Mucosa of stomach (tissue), 1 donor: ENCODE measurements around the gene TMEM135.

Source experiments
- H3K27me3 ChIP-seq: one replicate; pipeline ENCODE4 v1.7.0; 2013; ENCODE audit warnings: mild to moderate bottlenecking, low read length; ENCODE audit not compliant: control insufficient read depth, insufficient read depth
- H3K36me3 ChIP-seq: one replicate; pipeline ENCODE4 v1.7.0; 2013; ENCODE audit warnings: low read length; ENCODE audit not compliant: control insufficient read depth, insufficient read depth
- H3K4me1 ChIP-seq: one replicate; pipeline ENCODE4 v1.7.0; 2013; ENCODE audit warnings: mild to moderate bottlenecking, low read length; ENCODE audit not compliant: control insufficient read depth, insufficient read depth
- H3K4me3 ChIP-seq: one replicate; pipeline ENCODE4 v1.7.0; 2013; ENCODE audit warnings: low read length
- H3K9ac ChIP-seq: one replicate; pipeline ENCODE4 v1.7.0; 2013; ENCODE audit warnings: mild to moderate bottlenecking, low read length, moderate library complexity
- H3K9me3 ChIP-seq: one replicate; pipeline ENCODE4 v1.7.0; 2013; ENCODE audit warnings: mild to moderate bottlenecking, low read length, moderate library complexity; ENCODE audit not compliant: control insufficient read depth
- donor health status: Pancreatic carcinoma.

The TMEM135 gene

DNA sequence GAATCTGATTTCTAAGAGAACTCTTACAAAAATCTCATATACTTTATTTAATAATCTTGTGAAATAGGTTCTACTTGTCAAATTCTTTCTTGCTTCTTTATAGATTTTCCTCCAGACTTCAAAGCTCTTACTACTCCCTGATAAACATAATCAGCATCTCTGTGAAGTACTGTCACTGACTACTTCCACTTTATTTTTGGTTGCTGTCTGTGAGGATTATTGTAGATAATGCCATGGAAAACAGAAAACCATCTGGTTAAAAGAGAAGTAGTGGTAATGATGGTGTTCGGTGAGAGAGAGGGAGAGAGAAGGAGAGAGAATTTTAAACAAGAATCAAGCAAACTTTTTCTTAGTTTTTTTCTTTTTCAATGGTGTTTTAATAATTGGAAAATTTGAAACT lies 152.3 kb downstream of the TMEM135 start:
- no peaks in the 10 kb centered on the region for H3K9me3 ChIP-seq
- no peaks in the 10 kb centered on the region for H3K36me3 ChIP-seq
- H3K4me3 ChIP-seq: no peak overlapping the region
- no peaks in the 10 kb centered on the region for H3K27me3 ChIP-seq
- H3K9ac ChIP-seq: no peak overlapping the region
- H3K4me1 ChIP-seq: no peaks in the 10 kb centered on the region

DNA sequence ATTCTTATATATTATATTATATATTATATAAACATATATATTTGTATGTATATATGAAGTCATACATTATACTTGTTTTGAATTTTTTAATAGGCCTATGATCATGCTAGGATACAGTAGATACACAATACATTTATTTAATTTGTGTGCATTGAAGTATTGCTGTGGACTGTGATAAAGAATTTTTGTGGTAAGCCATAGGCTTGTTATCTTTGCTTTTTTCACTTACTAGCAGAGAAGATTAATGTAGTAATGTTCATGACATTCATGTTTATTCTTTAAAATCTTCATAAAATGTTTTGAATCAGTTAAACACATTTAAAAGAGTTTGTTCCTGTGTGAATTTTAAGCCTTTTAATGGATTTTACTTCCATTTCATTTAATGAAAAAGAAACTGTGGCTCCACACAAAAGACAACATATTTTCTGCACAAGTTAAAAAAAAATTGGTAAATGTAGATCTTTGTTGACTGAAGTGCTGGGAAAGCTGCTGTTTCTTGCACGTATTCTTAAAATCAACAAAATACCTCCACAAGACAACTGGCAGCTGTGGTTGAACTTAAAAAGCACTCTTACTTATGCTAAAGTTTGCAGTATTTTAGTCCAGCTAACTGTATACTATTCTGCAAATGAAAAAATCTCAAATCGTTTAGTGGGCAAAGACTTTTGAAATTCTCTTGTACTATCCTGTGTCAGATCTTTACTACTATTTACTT lies 156.2 kb downstream of the TMEM135 start:
- H3K4me3 ChIP-seq: no peak overlapping the region
- H3K36me3 ChIP-seq: no peaks in the 10 kb centered on the region

DNA sequence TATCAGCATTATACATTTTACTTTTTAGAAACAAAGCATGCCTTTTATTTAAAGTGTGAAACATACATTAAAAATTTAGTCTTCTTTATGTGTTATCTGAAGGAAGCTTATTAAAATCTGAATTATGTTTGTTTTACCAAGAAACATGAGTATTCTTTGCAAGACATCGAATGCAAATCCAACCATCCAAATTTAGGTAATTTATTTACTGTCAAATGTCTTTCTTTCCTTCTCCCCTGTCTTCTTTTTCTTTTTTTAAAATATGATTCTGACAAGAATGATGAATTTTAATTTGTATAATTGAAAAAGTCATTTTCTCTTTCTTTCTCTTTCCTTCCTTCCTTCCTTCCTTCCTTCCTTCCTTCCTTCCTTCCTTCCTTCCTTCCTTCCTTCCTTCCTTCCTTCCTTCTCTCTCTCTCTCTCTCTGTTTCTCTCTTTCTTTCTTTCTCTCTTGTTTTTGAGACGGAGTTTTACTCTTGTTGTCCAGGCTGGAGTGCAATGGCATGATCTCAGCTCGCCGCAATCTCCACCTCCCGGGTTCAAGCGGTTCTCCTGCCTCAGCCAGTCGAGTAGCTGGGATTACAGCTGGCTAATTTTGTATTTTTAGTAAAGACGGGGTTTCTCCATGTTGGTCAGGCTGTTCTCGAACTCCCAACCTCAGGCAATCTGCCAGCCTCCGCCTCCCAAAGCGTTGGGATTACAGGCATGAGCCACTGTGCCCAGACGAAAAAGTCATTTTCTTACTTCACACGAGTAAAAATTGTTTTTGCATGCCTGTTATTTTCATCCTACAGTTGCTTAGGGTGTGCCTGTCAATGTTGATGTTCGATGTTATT lies 157.5 kb downstream of the TMEM135 start:
- no peak overlapping the region for H3K9ac ChIP-seq
- H3K4me1 ChIP-seq: no peaks in the 10 kb centered on the region
- H3K27me3 ChIP-seq: no peaks in the 10 kb centered on the region
- H3K4me3 ChIP-seq: no peak overlapping the region
- H3K9me3 ChIP-seq: no peaks in the 10 kb centered on the region
- H3K36me3 ChIP-seq: no peaks in the 10 kb centered on the region

More for the DNA sequence above, 156.2 kb downstream of the TMEM135 start:
- H3K4me1 ChIP-seq: no peaks in the 10 kb centered on the region
- no peak overlapping the region for H3K9ac ChIP-seq
- H3K9me3 ChIP-seq: no peaks in the 10 kb centered on the region
- H3K27me3 ChIP-seq: no peaks in the 10 kb centered on the region

DNA sequence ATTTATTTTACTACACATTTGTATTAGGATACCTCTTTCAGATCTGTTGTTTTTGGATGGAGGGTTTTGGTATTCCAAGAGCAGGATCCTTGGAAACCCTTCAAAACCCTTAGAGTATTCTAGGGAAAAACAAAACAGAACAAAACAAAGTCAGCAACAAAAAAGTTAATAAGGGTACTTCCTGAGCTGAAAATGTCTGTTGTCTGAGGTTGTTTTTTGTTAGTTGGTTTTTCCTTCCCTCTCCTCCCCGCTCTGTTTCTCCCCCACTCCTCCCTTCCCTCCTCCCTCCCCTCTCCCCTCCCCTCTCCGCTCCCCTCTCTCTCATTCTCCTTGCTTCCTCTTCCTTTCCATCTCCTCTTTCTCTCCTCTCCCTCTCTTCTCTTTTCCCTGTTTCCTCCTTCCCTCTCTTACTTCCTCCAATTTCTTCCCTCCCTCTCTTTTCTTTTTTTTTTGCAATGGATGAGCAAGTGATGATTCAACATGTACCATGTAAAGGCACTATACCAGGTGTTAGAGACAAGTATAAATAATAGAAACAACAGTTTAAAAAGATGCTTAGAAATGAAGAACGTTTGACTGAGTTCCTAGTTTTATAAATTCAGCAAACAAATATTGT lies 160.6 kb downstream of the TMEM135 start:
- no peaks in the 10 kb centered on the region for H3K9me3 ChIP-seq
- H3K4me3 ChIP-seq: no peak overlapping the region
- H3K27me3 ChIP-seq: no peaks in the 10 kb centered on the region
- no peaks in the 10 kb centered on the region for H3K36me3 ChIP-seq
- no peak overlapping the region for H3K9ac ChIP-seq
- H3K4me1 ChIP-seq: no peaks in the 10 kb centered on the region

DNA sequence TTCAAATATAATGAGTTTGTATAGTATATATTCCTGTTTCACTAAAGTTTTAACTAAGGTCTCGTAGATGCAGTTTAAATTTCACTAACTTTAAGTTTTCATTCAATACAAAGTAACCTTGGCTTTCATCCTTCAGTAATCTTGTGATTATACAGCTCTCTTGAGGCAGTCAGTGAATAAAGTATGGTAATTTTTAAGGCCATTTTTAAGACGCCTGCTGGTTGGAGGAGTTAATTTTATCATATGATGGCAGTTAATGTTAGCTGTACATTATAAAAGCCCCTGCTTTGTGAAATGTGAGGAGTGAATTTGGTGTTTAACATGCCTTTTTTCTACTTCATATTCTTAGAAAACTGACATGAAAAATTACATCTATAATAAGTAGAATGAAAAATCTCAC lies 163.6 kb downstream of the TMEM135 start:
- H3K9ac ChIP-seq: no peak overlapping the region
- H3K36me3 ChIP-seq: no peaks in the 10 kb centered on the region
- no peaks in the 10 kb centered on the region for H3K4me1 ChIP-seq
- no peaks in the 10 kb centered on the region for H3K9me3 ChIP-seq
- H3K27me3 ChIP-seq: no peaks in the 10 kb centered on the region
- H3K4me3 ChIP-seq: no peak overlapping the region

DNA sequence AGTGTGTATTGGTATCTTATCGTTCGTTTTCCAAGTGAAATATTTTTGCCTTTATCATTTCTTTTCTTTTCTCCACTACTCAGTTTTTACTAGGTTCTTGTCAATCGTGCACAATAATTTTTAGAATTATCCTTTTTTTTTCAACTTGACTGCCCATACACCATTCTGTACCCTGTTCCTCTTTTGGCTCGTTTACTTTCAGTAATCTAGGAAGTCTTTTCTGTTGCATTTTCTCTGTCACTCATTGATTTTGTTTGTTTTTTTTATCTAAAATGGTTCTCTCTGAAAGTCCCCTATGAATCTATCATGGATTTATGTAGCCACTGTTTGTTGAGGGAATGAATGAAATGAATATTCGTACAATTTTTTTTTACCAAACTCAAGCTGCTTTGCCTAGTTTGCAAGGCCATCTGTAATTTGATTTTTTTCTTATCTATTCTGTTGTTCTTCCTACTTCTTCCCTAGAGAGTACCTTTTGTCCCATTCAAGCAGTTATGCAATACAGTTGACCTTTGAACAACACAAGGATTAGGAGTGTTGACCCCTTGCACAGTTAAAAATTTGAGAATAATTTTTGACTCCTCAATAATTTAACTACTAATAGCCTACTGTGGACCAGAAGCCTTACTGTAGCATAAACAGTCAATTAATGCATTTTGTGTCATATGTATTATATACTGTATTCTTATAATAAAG lies 166.3 kb downstream of the TMEM135 start:
- no peak overlapping the region for H3K4me3 ChIP-seq
- no peaks in the 10 kb centered on the region for H3K27me3 ChIP-seq
- no peaks in the 10 kb centered on the region for H3K9me3 ChIP-seq
- no peak overlapping the region for H3K9ac ChIP-seq
- no peaks in the 10 kb centered on the region for H3K4me1 ChIP-seq
- no peaks in the 10 kb centered on the region for H3K36me3 ChIP-seq

DNA sequence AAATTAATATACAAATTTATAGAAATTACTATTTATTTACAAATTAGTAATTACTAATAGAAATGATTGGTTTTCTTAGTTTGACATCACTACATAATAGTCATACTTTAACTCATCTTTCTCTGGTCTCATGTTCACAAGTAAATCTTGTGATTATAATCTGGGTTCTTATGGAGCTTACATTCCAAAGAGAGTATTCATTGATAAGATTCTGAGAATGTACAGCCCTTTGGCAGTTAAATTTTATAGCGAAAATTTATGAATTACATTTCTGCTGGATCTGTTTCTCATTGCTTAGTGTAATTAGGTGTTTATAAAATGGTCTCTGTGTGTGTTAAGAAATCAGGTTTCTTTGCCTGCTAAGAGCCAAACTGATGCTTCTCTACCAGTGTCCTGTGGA lies 175.2 kb downstream of the TMEM135 start:
- no peaks in the 10 kb centered on the region for H3K9me3 ChIP-seq

DNA sequence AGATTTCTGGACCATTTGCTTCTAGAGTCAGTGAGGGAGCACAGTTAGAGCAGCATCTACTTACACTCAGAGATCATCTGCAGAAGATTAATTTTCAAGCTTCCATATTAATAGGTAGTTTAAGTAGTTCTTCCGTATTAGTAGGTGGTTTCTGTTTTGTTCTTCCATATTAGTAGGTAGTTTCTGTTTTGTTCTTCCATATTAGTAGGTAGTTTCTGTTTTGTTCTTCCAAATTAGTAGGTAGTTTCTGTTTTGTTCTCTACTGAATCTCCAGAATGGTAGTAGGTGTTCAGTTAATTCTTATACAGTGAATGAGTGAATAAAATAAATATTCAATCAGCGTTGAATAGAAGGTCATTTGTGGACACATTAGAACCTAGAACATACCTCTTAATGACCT lies 175.7 kb downstream of the TMEM135 start:
- H3K4me3 ChIP-seq: no peak overlapping the region
- H3K9ac ChIP-seq: no peak overlapping the region
- H3K4me1 ChIP-seq: no peaks in the 10 kb centered on the region
- no peaks in the 10 kb centered on the region for H3K27me3 ChIP-seq
- no peaks in the 10 kb centered on the region for H3K36me3 ChIP-seq
- H3K9me3 ChIP-seq: no peaks in the 10 kb centered on the region

More for the DNA sequence above, 175.2 kb downstream of the TMEM135 start:
- Histone ChIP-seq H3K4me3 (no peak overlapping the region), H3K27me3 (no peaks in the 10 kb centered on the region), H3K36me3 (no peaks in the 10 kb centered on the region), H3K4me1 (no peaks in the 10 kb centered on the region), H3K9ac (no peak overlapping the region)

DNA sequence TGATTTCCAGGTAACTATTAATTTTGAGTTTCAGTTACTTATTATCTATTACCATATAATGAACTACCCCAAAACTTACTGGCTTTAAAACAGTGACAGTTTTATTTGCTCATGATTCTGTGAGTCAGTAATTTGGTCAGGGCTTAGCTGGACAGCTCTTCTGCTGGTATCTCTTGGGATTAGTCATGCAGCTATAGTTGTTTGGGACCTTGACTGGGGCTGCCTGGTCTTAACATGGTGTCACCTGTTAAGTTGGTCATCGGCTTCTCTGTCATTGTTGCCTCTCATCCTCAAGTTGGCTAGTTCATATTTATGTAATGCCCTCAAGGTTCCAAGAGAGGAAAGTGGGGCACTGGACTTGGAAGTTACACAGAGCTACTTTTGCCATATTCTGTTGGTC lies 177.5 kb downstream of the TMEM135 start:
- H3K9ac ChIP-seq: no peak overlapping the region
- H3K4me1 ChIP-seq: no peaks in the 10 kb centered on the region
- no peak overlapping the region for H3K4me3 ChIP-seq
- H3K9me3 ChIP-seq: no peaks in the 10 kb centered on the region
- H3K36me3 ChIP-seq: no peaks in the 10 kb centered on the region
- no peaks in the 10 kb centered on the region for H3K27me3 ChIP-seq

DNA sequence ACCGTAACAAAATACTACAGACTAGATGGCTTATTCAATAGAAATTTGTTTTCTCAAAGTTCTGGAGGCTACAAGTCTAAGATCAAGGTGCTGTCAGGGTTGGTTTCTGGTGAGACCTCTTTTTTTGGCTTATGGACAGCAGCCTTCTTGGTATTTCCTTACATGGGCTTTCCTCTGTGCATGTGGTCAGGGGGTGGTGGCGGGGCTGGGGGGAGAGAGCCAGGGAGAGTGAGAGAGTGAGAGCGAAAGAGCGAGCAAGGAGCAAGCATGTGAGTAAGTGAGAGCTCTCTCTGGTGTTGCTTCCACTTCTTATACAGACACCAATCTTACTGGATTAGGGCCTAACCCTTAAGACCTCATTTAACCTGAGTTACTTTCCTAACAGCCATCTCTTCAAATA lies 181.5 kb downstream of the TMEM135 start:
- no peaks in the 10 kb centered on the region for H3K36me3 ChIP-seq

DNA sequence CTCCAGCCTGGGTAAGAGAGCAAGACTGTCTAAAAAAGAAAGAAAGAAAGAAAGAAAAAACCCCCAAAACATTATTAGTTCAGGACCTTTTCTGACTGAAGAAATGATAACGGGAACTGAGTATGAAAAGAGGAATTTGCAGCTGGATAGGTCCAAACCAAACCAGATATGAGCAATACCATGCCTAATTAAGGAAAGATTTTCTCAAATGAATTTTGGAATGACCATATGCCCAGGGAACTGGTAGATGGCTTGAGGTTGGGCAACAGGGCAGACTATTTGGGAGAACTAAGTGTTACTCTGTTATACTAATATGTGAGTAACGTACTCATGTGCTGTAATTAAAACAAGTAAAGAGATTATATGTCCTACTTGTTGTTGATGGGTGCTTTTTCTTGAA lies 186.1 kb downstream of the TMEM135 start:
- no peaks in the 10 kb centered on the region for H3K9me3 ChIP-seq
- H3K9ac ChIP-seq: no peak overlapping the region
- no peaks in the 10 kb centered on the region for H3K36me3 ChIP-seq
- no peak overlapping the region for H3K4me3 ChIP-seq
- H3K4me1 ChIP-seq: no peaks in the 10 kb centered on the region
- no peaks in the 10 kb centered on the region for H3K27me3 ChIP-seq

More for the DNA sequence above, 181.5 kb downstream of the TMEM135 start:
- no peak overlapping the region for H3K4me3 ChIP-seq
- no peaks in the 10 kb centered on the region for H3K9me3 ChIP-seq
- no peaks in the 10 kb centered on the region for H3K27me3 ChIP-seq
- no peak overlapping the region for H3K9ac ChIP-seq
- H3K4me1 ChIP-seq: no peaks in the 10 kb centered on the region

DNA sequence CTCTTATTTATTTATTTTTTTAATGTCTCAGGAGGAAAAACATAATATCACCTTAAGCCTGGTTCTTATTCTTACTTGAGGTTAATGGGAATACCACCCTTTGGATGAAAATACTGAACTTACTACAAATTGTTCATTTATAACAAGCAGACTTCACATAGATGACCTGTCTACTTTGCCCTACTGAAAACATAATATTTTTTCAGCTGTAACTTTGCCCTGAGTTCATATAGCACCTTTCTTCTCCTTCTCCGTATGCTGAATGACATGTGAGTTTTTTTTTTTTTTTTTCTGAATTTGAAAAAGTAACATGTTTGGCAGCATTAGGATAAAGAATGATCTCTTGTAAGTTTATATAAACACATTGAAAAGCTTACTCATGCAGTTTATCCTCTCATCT lies 186.8 kb downstream of the TMEM135 start:
- Histone ChIP-seq H3K27me3 (no peaks in the 10 kb centered on the region), H3K4me1 (no peaks in the 10 kb centered on the region), H3K9me3 (no peaks in the 10 kb centered on the region), H3K4me3 (no peak overlapping the region), H3K36me3 (no peaks in the 10 kb centered on the region), H3K9ac (no peak overlapping the region)
